Measurements from ENCODE around the gene SUN1. TPM values are rescaled to one million over a fixed set of nuclear protein-coding genes. Genes with fewer than 3 reads are reported as not detected.

Gene SUN1
- total and polyA plus RNA-seq, 2 experiments from 2014 or later, result 63.3 to 145 TPM

GRCh38 chr7:909358-910329 lies 77.4 kb downstream of the SUN1 start (continued):
- TF ChIP-seq, protein P1, sequence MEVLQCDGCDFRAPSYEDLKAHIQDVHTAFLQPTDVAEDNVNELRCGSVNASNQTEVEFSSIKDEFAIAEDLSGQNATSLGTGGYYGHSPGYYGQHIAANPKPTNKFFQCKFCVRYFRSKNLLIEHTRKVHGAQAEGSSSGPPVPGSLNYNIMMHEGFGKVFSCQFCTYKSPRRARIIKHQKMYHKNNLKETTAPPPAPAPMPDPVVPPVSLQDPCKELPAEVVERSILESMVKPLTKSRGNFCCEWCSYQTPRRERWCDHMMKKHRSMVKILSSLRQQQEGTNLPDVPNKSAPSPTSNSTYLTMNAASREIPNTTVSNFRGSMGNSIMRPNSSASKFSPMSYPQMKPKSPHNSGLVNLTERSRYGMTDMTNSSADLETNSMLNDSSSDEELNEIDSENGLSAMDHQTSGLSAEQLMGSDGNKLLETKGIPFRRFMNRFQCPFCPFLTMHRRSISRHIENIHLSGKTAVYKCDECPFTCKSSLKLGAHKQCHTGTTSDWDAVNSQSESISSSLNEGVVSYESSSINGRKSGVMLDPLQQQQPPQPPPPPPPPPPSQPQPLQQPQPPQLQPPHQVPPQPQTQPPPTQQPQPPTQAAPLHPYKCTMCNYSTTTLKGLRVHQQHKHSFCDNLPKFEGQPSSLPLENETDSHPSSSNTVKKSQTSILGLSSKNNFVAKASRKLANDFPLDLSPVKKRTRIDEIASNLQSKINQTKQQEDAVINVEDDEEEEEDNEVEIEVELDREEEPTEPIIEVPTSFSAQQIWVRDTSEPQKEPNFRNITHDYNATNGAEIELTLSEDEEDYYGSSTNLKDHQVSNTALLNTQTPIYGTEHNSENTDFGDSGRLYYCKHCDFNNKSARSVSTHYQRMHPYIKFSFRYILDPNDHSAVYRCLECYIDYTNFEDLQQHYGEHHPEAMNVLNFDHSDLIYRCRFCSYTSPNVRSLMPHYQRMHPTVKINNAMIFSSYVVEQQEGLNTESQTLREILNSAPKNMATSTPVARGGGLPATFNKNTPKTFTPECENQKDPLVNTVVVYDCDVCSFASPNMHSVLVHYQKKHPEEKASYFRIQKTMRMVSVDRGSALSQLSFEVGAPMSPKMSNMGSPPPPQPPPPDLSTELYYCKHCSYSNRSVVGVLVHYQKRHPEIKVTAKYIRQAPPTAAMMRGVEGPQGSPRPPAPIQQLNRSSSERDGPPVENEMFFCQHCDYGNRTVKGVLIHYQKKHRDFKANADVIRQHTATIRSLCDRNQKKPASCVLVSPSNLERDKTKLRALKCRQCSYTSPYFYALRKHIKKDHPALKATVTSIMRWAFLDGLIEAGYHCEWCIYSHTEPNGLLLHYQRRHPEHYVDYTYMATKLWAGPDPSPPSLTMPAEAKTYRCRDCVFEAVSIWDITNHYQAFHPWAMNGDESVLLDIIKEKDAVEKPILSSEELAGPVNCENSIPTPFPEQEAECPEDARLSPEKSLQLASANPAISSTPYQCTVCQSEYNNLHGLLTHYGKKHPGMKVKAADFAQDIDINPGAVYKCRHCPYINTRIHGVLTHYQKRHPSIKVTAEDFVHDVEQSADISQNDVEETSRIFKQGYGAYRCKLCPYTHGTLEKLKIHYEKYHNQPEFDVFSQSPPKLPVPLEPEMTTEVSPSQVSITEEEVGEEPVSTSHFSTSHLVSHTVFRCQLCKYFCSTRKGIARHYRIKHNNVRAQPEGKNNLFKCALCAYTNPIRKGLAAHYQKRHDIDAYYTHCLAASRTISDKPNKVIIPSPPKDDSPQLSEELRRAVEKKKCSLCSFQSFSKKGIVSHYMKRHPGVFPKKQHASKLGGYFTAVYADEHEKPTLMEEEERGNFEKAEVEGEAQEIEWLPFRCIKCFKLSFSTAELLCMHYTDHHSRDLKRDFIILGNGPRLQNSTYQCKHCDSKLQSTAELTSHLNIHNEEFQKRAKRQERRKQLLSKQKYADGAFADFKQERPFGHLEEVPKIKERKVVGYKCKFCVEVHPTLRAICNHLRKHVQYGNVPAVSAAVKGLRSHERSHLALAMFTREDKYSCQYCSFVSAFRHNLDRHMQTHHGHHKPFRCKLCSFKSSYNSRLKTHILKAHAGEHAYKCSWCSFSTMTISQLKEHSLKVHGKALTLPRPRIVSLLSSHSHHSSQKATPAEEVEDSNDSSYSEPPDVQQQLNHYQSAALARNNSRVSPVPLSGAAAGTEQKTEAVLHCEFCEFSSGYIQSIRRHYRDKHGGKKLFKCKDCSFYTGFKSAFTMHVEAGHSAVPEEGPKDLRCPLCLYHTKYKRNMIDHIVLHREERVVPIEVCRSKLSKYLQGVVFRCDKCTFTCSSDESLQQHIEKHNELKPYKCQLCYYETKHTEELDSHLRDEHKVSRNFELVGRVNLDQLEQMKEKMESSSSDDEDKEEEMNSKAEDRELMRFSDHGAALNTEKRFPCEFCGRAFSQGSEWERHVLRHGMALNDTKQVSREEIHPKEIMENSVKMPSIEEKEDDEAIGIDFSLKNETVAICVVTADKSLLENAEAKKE (CRISPR knock-in tag; IDR thresholded peaks at IDR 0.05), result no peak
- TF ChIP-seq JUNB (IDR thresholded peaks at IDR 0.05; ENCODE audit: unreplicated experiment) (no peak), POLR2AphosphoS5 (IDR thresholded peaks at IDR 0.05; ENCODE audit: low read depth) (no peak), STAT1 (IDR thresholded peaks at IDR 0.05; ENCODE audit: unreplicated experiment) (no peak), EZH2 (IDR thresholded peaks at IDR 0.05; ENCODE audit: low read depth, unreplicated experiment) (no peak), EZH2phosphoT487 (IDR thresholded peaks at IDR 0.05; ENCODE audit: unreplicated experiment) (no peak)
- TF ChIP-seq, protein P2, sequence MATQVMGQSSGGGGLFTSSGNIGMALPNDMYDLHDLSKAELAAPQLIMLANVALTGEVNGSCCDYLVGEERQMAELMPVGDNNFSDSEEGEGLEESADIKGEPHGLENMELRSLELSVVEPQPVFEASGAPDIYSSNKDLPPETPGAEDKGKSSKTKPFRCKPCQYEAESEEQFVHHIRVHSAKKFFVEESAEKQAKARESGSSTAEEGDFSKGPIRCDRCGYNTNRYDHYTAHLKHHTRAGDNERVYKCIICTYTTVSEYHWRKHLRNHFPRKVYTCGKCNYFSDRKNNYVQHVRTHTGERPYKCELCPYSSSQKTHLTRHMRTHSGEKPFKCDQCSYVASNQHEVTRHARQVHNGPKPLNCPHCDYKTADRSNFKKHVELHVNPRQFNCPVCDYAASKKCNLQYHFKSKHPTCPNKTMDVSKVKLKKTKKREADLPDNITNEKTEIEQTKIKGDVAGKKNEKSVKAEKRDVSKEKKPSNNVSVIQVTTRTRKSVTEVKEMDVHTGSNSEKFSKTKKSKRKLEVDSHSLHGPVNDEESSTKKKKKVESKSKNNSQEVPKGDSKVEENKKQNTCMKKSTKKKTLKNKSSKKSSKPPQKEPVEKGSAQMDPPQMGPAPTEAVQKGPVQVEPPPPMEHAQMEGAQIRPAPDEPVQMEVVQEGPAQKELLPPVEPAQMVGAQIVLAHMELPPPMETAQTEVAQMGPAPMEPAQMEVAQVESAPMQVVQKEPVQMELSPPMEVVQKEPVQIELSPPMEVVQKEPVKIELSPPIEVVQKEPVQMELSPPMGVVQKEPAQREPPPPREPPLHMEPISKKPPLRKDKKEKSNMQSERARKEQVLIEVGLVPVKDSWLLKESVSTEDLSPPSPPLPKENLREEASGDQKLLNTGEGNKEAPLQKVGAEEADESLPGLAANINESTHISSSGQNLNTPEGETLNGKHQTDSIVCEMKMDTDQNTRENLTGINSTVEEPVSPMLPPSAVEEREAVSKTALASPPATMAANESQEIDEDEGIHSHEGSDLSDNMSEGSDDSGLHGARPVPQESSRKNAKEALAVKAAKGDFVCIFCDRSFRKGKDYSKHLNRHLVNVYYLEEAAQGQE (IDR thresholded peaks at IDR 0.05; ENCODE audit: unreplicated experiment), result no peak

Data from GM23338 (cell line).